Colonic mucosa (tissue), 4 donors: ENCODE data around the gene LRFN2. TPM values are rescaled to one million over a fixed set of nuclear protein-coding genes. Genes with fewer than 3 reads are reported as not detected.

Source experiments
- DNase-seq: peaks from one replicate; pipeline ENCODE4 v3.0.0-alpha.2; 2020
- H3K27ac ChIP-seq: fragments of 200-600 bp; one replicate; pipeline ENCODE4 v1.8.0; 2021
- H3K27me3 ChIP-seq: fragments of 200-600 bp; one replicate; pipeline ENCODE4 v1.8.0; 2021
- H3K36me3 ChIP-seq: fragments of 200-600 bp; one replicate; pipeline ENCODE4 v1.8.0; 2021
- H3K4me1 ChIP-seq: fragments of 200-600 bp; one replicate; pipeline ENCODE4 v1.8.0; 2021; ENCODE audit warnings: mild to moderate bottlenecking
- H3K4me3 ChIP-seq: fragments of 200-600 bp; one replicate; pipeline ENCODE4 v1.8.0; 2021
- H3K9ac ChIP-seq, 2 donors: one replicate each; pipeline ENCODE4 v1.7.0; 2013; ENCODE audit warnings: control low read depth in 2 of 2, low read depth in 2 of 2, low read length in 2 of 2
- H3K9me3 ChIP-seq: fragments of 200-600 bp; one replicate; pipeline ENCODE4 v1.8.0; 2021
- CTCF ChIP-seq: fragments of 200-600 bp; IDR thresholded peaks from one replicate; pipeline ENCODE4 v1.8.0; 2022; ENCODE audit warnings: antibody characterized with exemption, mild to moderate bottlenecking
- intact Hi-C: fragments of 100-400 bp; cut with DNase I; formaldehyde crosslinking; loops from one replicate; pipeline ENCODE4 v1.14.1; 2022
- total RNA-seq, 2 donors: library from RNA; stranded (reverse); fragmentation: NEBNext Ultra II Directional in 1 of 2; extraction: Animal tissue kit (Norgen Biotek cat#: 25700) in 1 of 2; gene quantifications; one replicate each; pipeline ENCODE4 v1.2.1, GENCODE V29; 2021
- donor health status: healthy.
- donor health status: DM: no; HTN: no; CAD: no.
- donor health status: DM: no; HTN: no; CAD: no.

LRFN2 gene
- total RNA-seq, 2 donors from 2014 or later: 0.21 to 0.22 TPM

- H3K9me3 ChIP-seq: no peaks in the 10 kb centered on the region
- no peak for DNase-seq
- H3K4me1 ChIP-seq: no peaks in the 10 kb centered on the region
- intact Hi-C loops: no loop called here
- H3K36me3 ChIP-seq: no peaks in the 10 kb centered on the region
- no peak overlapping the region for H3K27ac ChIP-seq
- no peak for TF ChIP-seq CTCF
- H3K4me3 ChIP-seq: no peak overlapping the region
- no peaks in the 10 kb centered on the region for H3K27me3 ChIP-seq
- no peak overlapping the region for H3K9ac ChIP-seq
These were observed 216.1 kb downstream of the LRFN2 start for GRCh38 chr6:40371095-40371494.

GRCh38 chr6:40369891-40370290, 217.3 kb downstream of the LRFN2 start:
- Histone ChIP-seq H3K9me3 (no peaks in the 10 kb centered on the region), H3K9ac (no peak overlapping the region), H3K4me3 (no peak overlapping the region), H3K4me1 (no peaks in the 10 kb centered on the region), H3K27me3 (no peaks in the 10 kb centered on the region), H3K27ac (no peak overlapping the region), H3K36me3 (no peaks in the 10 kb centered on the region)
- intact Hi-C loops: no loop called here
- DNase-seq: no peak
- no peak for TF ChIP-seq CTCF

- Histone ChIP-seq H3K4me3 (no peak overlapping the region), H3K9me3 (no peaks in the 10 kb centered on the region), H3K27ac (no peak overlapping the region), H3K9ac (no peak overlapping the region), H3K27me3 (no peaks in the 10 kb centered on the region), H3K36me3 (no peaks in the 10 kb centered on the region), H3K4me1 (no peaks in the 10 kb centered on the region)
- DNase-seq: no peak
- no peak for TF ChIP-seq CTCF
- intact Hi-C loops: no loop called here
These were observed 218.1 kb downstream of the LRFN2 start for GRCh38 chr6:40369042-40369441.

GRCh38 chr6:40362859-40363258, 224.3 kb downstream of the LRFN2 start:
- Histone ChIP-seq H3K9me3 (no peaks in the 10 kb centered on the region), H3K4me3 (no peak overlapping the region), H3K4me1 (no peaks in the 10 kb centered on the region), H3K36me3 (no peaks in the 10 kb centered on the region), H3K27ac (no peak overlapping the region), H3K9ac (no peak overlapping the region), H3K27me3 (no peaks in the 10 kb centered on the region)
- no peak for DNase-seq
- TF ChIP-seq CTCF: no peak
- intact Hi-C loops: no loop called here

- H3K36me3 ChIP-seq: no peaks in the 10 kb centered on the region
- TF ChIP-seq CTCF: no peak
- DNase-seq: no peak
- no peaks in the 10 kb centered on the region for H3K4me1 ChIP-seq
- H3K9ac ChIP-seq: no peak overlapping the region
- no peaks in the 10 kb centered on the region for H3K27me3 ChIP-seq
- no peak overlapping the region for H3K27ac ChIP-seq
- no peak overlapping the region for H3K4me3 ChIP-seq
- no peaks in the 10 kb centered on the region for H3K9me3 ChIP-seq
- intact Hi-C loops: no loop called here
These were observed 227.4 kb downstream of the LRFN2 start for GRCh38 chr6:40359808-40360207.
